CMK (cell line): ENCODE data around the gene BCLAF1.
A peak's percentile ranks its signal among the peaks of the same experiment; 100 is the strongest.

Experiments
- DNase-seq: peaks from one replicate; pipeline ENCODE4 v3.0.0-alpha.2; 2010; ENCODE audit warnings: low read depth

Gene BCLAF1

GRCh38 chr6:136289579-136290409 is at the start of gene BCLAF1:
Gene BCLAF1, minus strand, starts transcription at chr6:136289846. Its CDS starts 9,980 bp downstream, at chr6:136279866.
- DNase-seq: peak; percentile 97

- no peak for DNase-seq
Observed at GRCh38 chr6:136338486-136338885, 48.8 kb upstream of the BCLAF1 start.

- DNase-seq: no peak
Observed at GRCh38 chr6:136337606-136338005, 48.0 kb upstream of the BCLAF1 start.

GRCh38 chr6:136337121-136337520 is 47.5 kb upstream of the BCLAF1 start:
- no peak for DNase-seq

GRCh38 chr6:136335736-136336363 is 46.2 kb upstream of the BCLAF1 start:
- DNase-seq: no peak

GRCh38 chr6:136334853-136335252 is 45.2 kb upstream of the BCLAF1 start:
- no peak for DNase-seq

- no peak for DNase-seq
Observed at GRCh38 chr6:136334465-136334846, 44.8 kb upstream of the BCLAF1 start.

GRCh38 chr6:136333824-136334464 is 44.3 kb upstream of the BCLAF1 start:
- DNase-seq: no peak

- DNase-seq: no peak
Observed at GRCh38 chr6:136331461-136331860, 41.8 kb upstream of the BCLAF1 start.

GRCh38 chr6:136330634-136331033 is 41.0 kb upstream of the BCLAF1 start:
- no peak for DNase-seq

- DNase-seq: no peak
Observed at GRCh38 chr6:136326038-136326553, 36.5 kb upstream of the BCLAF1 start.

- DNase-seq: no peak
Observed at GRCh38 chr6:136324686-136325380, 35.2 kb upstream of the BCLAF1 start.

- no peak for DNase-seq
Observed at GRCh38 chr6:136323431-136324112, 33.9 kb upstream of the BCLAF1 start.

- DNase-seq: no peak
Observed at GRCh38 chr6:136319732-136320131, 30.1 kb upstream of the BCLAF1 start.

GRCh38 chr6:136318676-136319075 is 29.0 kb upstream of the BCLAF1 start:
- no peak for DNase-seq

GRCh38 chr6:136317971-136318370 is 28.3 kb upstream of the BCLAF1 start:
- DNase-seq: no peak

- peak; percentile 5 for DNase-seq
Observed at GRCh38 chr6:136317021-136317694, 27.5 kb upstream of the BCLAF1 start.

GRCh38 chr6:136315594-136315993 is 25.9 kb upstream of the BCLAF1 start:
- DNase-seq: no peak

- DNase-seq: no peak
Observed at GRCh38 chr6:136312975-136313374, 23.3 kb upstream of the BCLAF1 start.

GRCh38 chr6:136309729-136310311 is 20.2 kb upstream of the BCLAF1 start:
- no peak for DNase-seq

- DNase-seq: no peak
Observed at GRCh38 chr6:136309171-136309570, 19.5 kb upstream of the BCLAF1 start.
